Pulmonary artery endothelial cell (primary cell): ENCODE data around the gene ZEB2. TPM values are rescaled to one million over a fixed set of nuclear protein-coding genes. Genes with fewer than 3 reads are reported as not detected.

ENCODE experiments used
- DNase-seq: peaks from one replicate; pipeline ENCODE4 v3.0.0-alpha.2; 2011; ENCODE audit warnings: low read depth, low spot score
- total RNA-seq: library from RNA; depleted of rRNA; stranded (reverse); fragments of >200 nt; gene quantifications from 2 replicates; pipeline ENCODE4 v1.2.3, GENCODE V29; 2014

The ZEB2 gene
- 22.5 and 30.3 TPM in 2 replicates for total RNA-seq

DNA sequence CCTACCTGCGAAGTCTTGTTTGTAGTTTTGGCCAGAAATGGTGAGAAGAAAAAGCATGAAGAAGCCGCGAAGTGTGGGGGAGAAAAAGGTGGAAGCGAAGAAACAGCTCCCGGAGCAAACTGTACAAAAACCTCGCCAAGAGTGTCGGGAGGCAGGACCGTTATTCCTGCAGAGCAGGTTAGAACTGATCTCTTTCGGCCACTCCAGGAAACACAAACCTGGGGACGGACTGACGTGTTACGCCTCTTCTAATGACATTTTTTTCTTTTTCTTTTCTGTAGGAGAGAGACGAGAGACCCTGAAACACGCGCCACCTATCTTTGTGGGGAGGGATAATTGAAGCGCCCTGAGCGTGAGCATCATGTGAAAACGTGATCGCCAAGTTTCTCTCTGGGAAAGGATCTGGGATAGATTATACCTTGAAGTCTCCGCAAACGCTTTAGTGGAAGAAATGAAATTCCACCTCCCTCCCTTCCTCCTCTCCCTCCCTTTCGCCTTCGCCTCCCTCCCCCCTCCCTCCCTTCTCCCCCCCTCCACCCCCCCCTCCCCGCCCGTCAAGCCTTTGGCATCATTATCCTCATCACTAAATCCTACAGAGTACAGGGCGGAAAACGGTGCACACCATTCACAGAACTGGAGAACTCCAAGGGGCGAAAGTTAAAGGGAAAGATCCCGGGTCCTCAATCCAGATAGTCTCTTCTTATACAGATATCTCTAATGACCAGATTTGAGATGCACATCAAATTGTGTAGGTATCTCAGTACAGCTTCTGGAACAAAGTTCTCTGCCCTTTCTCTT, at the start of gene ZEB2:
Gene ZEB2 (minus strand): TSS at position 186 of the 798 bp plus-strand sequence. CDS start 2,769 bp downstream, outside the sequence.
- DNase-seq, result no peak

DNA sequence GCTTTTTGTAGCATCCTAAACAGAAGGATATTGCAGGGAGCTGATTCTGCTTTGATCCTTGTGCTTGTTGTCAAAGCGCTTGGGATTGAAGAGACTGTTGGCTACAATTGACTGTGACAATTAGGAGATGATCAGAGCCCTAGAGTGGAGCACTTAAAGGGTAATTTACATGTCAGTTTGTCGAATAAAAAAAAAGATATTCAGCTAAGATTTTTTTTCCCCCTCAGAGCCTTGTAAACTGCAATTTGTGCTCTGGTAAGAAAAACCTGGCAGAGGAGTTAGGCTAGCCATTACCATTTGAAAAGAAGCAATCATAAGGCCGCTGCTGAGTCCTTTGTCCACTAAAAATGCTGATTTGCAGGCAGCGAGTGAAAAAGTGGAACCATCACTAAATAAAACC, 47.8 kb upstream of the ZEB2 start:
- no peak for DNase-seq

DNA sequence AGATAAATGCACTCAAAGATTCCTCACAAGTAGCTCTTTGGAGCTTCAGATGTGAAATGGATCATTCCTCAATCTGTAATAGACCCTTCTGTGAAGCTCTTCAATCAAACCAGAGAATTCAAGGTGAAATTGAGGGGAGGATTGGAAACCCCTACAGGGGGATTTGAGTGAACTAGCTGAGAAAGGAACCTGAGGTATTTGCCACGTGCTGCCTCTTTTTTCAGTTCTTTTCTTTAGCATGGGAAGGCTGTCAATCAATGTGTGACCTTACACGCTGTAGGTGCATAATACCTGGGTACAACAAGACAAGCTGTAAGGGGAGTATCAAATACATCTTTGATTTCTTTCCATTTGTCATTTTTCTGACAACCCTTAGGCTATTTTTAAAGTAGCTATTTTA, 46.5 kb upstream of the ZEB2 start:
- DNase-seq, result no peak

DNA sequence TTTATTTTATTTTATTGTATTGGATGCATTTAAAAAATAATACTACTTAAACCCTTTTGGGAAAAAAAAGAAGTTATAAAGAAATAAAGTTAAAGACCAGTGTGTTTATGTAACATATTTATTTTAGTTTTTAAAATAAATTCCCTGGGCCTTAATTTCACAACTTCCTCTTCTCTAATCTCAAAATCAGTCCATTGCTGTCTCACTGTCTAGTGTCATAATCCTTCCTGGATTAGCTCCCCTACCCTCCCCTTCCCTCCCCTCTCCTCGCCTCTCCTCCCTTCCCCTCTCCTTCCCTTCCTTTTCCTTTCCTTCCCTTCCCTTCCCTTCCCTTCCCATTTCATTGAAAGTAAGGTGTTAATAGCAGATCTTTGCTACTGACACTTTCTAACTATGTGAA, 40.3 kb upstream of the ZEB2 start:
- DNase-seq, result no peak

DNA sequence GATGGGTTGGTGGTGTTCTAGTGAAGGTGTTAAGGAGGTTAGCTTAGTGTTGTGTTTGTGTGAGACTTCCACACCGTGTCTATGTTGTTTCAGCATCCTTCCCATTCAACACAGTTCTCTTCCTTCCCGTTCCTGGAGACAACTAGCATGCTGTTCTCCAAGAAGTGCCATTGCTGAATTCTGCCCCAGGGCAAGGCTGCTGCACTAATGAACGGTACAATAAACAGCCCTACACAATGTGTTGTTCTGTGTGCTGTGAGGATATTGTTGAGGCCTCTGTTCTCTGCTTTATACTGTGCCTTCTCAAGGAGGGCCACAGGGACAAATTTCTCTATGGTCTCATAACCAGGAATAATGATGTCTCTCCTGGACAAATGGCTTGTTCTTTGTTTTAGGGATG, 39.8 kb upstream of the ZEB2 start:
- DNase-seq, result no peak

DNA sequence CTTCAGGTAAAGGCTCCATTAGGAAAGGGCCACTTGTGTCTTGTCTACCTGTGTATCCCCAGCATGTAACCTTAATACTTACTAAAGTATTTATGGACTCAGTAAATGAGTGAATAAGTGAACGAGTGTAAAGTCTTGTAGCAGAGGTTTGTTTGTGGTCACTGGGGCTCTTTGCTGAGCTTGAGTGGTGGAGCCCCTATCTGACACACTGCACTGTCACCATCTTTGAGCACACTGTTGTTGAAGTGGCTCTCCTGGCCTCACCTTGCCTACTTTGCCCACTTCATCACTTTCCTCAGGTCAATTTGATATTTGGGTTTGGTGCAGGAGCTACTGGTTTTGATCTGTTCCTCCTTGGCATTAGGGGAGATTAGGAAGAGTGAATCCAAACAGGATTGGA, 39.3 kb upstream of the ZEB2 start:
- no peak for DNase-seq

DNA sequence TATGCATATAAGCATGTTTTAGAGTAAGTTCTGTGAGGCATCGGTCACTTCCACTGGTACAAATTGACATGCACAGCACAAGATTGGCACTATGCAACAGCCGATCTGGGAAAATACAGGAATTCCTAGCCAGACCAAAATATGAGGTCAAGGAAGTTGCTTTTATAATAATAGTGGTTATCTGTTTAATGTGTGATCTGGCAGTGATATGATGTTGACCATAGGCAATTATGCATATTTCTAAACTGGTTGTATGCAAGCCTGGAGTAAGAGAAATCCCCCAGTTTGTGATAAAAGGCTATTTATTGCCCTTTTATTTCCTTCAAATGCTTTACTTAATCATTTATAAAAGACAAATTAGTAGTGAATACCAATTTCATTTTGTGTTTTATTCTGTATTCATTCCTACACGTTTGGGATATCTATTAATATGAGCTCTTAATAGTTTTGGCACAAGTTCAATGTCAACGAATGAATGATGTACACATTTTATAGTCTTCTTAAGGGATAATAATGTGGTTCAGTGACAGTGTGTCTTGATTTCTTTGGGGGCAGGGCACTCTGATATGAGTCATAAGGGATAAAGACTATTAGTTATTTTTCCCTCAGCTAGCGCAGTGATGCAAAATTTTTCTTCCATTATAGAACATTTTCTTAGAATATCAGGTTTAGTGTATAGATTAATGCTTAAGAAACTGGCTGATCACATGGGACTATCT, 34.7 kb upstream of the ZEB2 start:
- no peak for DNase-seq

DNA sequence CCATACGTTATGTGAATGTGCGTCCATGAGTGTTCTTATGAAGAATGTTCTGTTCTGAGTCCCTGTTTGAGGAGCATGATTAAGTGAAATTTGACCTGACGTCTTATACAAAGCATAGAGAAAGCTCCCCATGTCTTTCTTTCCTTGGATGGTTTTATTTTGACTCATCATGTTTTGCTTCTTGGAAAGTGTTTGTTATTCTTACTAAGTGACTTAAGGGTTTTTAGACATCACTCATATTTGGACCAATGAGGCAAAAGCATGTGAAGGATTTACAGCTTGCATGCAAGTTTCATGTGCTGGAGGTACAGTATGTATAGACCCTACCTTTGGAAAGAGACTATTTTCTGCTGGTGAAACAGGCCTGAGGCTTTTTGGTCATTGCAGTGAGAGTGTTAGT, 33.5 kb upstream of the ZEB2 start:
- peak; percentile 1 for DNase-seq

DNA sequence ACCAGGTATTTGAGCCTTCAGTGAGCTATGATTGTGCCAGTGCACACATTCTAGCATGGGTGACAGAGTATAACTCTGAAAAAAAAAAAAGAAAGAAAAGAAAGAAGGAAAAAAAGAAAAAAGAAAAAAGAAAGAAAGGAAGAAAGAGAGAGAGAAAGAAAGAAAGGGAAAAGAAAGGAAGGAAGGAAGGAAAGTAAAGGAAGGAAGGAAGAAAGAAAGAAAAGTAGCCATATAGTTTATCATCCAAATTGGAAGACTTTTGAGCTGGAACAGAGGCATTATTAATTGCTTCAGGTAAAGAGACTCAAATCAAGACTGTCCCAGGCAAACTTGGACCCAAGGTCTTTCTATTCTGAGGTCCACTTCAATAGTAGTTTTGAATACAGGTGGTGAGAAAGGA, 32.9 kb upstream of the ZEB2 start:
- no peak for DNase-seq

DNA sequence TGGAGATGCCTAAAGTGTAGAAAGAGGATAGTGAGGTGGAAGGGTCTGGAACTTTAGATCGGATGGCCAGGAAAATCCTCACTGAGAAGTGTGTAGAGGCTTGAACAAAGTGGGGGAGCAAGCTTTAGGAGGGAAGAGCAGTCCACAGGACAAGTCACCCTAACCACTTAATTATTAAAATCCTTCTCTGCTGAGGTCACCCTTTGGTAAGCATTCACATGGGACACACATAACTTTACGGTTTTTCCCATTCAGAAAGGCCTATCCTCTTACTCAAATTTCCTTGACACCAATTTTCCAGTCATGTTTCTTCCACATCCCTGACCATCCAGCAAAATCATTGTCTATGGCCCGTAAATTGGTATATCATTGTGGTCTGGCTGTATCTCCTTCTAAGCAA, 31.0 kb upstream of the ZEB2 start:
- DNase-seq, result no peak

DNA sequence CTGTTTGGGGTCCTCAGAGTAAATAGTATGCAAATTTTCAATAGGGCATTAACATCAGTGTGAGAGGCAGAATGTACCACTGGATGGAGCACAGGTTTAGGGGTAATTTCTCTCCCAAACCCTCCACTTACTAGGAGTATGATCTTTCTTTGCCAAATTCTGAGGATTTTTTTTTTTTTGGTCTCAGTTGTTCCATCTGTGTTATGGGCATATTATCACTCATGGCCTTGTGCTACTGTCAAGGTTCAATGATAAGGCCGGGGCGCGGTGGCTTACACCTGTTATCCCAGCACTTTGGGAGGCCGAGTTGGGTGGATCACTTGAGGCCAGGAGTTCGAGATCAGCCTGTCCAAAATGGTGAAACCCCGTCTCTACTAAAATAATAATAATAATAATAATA, 30.2 kb upstream of the ZEB2 start:
- no peak for DNase-seq

DNA sequence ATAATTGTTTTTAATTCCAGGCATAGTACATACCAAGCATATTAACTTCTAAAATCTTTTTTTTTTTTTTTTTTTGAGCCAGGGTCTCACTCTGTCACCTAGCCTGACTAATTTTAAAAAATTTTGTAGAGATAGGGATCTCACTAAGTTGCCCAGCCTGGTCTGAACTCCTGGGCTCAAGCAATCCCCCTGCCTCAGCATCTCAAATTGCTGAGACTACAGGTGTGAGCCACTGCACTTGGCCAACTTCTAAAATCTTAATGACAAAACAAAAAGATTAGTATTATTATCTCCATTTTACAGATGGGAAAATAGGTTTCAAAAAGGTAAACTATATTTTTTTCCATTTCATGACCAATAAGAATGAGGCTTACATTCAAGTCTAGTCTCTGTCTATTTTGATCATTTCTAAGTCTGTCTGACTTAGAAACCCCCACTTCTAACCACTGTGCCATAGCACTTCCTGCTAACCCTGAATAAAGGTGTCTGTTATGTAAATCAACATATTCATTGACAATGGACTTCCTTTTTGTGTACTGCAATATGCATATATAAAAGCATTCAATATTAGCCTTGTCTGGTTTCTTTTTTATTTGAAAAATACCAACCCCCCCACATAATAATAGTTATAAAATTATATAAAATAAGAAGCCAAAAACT, 28.7 kb upstream of the ZEB2 start:
- no peak for DNase-seq

DNA sequence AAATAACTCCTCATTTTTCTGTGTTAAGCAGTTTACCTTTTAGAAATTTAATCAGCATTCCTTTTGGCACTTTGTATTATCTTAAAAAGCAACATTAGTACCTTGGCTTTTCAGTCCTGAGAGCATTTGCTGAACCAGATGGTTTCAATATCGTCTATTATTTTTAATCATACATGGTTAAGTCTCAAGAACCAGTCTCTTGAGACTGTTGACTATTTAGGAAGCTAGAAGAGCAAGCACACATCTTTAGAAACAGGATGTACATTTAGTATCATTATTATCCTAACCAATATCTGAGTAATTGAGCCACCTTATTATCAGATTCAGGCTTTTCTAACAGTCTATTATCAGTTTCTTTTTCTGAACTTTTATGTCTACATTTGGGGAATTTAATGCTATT, 28.2 kb upstream of the ZEB2 start:
- no peak for DNase-seq

DNA sequence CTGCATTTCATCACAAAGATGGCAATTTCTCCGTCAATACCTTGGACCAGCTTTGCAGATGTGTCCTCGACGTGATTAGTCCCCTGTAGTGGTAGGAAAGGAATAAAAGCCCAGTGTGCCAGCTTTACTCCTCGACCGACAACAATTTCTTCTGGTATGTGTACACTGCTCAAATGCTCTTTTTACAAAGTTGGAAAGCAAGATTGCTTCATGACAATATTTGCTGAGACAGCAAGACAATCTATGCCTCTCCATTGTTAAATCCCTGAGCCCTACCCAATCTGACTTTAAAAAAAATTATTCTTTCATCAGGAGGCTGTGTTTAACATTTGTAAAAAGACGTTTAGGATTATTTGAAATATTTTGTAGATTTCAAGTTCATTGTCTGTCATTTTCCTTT, 27.6 kb upstream of the ZEB2 start:
- no peak for DNase-seq

DNA sequence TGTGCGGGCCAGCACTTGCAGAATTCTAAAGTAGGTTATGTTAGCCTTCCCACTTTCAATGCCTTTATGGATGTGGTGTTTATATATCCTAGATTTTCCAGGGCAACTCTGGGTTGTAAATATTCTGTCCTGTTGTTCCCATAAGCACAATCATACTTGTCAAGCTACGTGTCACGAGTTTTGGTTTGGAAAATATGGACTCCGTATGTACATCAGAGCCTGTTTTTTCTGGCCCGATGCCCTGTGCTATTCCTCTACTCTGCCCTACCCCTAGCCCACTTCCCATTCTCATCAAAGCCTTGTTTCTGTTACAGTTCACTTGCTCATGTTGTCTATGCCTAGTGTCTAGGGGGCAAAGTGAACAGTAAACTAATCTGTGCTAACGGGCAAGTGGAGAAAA, 27.0 kb upstream of the ZEB2 start:
- no peak for DNase-seq

DNA sequence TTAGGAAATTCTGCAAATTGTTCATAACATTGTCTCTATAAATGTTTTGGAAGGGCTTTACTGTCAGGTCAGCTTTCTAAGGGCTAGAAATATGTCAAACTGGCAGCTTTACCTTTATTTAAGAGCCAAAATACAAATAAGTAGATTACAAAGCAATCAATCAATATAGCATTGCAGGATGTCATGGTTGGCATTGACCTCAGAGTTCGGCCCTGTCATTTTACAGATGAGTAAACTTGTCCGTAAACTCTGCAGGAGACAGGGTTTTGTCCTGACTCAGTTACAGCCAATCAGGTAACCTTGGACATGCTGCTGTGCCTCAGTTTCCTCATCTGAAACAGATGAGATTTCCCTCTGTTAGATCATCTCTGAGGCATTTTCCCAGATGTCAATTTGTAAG, 25.9 kb upstream of the ZEB2 start:
- no peak for DNase-seq

DNA sequence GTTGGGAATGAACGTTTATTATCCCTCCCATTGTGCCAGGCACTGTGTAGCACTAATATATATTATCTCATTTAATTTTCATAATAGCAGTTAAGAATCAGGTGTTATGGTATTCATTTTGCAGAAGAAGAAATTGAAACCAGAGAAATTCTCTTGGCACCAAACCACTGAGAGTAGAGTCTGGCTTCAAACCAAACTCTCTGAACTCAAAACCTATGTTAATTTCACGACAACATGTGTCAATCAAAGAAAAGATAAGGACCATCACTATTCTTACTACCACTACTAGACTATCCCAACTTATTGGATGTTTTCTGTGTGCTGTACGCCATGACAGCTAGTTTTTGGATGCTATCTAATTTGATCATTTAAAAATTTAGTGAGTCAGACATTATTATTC, 24.1 kb upstream of the ZEB2 start:
- DNase-seq, result no peak

DNA sequence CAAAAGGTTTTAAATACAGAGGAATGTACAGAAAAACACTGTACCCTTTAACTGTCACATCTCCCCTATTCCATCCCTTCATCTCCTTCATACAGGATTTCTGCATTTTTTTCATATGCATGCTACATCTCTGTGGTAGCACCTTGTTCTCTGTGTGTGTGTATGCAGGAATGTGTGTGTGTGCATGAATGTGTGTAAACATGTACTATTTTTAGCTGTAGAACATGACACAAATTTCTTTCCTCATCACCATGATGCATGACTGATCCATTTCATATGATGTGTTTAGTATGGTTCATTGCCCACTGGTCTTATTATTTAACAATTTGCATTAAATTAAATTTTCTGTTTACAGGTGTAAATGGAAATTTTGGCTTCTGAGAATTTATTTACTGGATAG, 21.5 kb upstream of the ZEB2 start:
- no peak for DNase-seq

DNA sequence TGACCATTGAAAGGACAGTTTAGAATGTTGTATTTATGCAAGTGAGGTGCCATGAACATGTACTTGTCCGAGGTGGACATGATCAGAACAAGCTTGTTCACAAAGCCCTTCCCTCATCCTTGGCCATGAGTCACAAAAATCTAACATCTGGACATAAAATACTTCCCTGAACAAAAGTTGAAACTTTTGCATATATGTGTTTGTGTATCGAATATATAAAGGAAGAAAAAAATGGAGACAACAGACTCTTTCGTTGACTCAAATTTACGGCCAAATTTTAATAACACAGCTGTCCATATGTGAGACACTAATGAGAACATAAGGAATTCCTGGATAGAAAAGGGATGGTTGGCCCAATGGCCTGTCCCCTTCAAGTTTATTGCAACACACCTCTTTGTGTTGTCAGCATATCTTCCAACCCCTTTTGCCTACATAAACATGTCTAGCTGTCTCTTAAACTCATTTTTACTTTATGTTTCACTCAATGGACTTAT, 19.4 kb upstream of the ZEB2 start:
- no peak for DNase-seq

DNA sequence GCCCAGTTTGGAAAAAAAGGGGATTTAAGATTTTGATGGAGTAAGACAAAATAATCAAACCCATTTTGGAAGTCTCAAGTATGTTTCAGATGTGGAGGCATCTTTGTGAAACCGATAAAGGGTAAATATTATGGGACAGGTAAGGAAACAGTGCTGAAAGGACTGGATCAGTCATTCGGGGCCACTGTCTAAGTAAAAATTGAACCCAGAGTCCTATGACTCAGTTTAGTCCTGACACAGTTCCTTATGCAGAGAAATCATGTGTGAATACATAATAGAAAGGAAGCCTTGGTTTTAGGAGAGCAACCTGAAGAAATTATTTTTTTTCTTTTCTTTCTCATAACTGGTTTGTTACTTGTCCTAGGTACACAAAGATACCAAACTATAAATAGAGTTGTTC, 15.4 kb upstream of the ZEB2 start:
- DNase-seq, result no peak

DNA sequence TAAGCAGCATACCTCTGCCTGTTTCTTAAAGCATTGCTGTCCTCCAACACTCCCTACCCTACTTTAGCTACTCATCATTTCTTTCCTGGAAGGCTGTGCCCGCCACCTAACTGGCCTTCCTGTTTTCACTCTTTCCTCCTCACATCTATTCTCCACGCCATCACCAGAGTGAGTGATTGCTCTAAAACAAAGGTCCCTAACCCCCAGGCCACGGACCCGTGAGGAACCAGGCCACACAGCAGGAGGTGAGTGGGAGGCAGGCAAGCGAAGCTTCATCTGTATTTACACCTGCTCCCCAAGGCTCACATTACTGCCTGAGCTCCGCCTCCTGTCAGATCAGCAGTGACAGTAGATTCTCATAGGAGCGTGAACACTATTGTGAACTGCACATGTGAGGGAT, 13.3 kb upstream of the ZEB2 start:
- no peak for DNase-seq

DNA sequence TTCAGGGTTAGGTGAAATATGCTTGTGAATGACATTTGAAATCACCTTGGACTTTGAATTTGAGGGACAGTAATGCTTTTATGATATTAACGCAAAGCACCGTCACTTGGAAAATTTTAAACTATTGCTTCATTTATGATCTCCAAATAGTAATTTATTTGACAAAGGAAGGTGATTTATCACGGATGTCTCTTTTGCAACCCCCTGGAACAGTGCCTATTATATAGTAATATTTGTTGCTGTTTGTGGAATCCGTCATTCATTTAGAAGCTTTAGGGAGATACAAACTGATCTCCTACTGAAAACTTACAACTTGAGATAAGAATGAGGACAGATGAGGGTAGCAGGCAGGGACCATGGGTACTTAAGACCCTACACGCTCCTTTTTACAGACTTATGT, 10.7 kb upstream of the ZEB2 start:
- no peak for DNase-seq
